Middle frontal gyrus (tissue), 1 donor: ENCODE measurements around the gene ATP13A2.
A peak's percentile ranks its signal among the peaks of the same experiment; 100 is the strongest.
"Not testable (repeated sequence)": the region's sequence is repeated elsewhere in the genome, so short reads cannot be mapped to it uniquely, and the experiment has no call there.

Experiments used
- DNase-seq: peaks from one replicate; pipeline ENCODE4 v3.0.0-alpha.2; 2015; ENCODE audit warnings: low spot score; ENCODE audit errors: extremely low spot score

The ATP13A2 gene

DNA sequence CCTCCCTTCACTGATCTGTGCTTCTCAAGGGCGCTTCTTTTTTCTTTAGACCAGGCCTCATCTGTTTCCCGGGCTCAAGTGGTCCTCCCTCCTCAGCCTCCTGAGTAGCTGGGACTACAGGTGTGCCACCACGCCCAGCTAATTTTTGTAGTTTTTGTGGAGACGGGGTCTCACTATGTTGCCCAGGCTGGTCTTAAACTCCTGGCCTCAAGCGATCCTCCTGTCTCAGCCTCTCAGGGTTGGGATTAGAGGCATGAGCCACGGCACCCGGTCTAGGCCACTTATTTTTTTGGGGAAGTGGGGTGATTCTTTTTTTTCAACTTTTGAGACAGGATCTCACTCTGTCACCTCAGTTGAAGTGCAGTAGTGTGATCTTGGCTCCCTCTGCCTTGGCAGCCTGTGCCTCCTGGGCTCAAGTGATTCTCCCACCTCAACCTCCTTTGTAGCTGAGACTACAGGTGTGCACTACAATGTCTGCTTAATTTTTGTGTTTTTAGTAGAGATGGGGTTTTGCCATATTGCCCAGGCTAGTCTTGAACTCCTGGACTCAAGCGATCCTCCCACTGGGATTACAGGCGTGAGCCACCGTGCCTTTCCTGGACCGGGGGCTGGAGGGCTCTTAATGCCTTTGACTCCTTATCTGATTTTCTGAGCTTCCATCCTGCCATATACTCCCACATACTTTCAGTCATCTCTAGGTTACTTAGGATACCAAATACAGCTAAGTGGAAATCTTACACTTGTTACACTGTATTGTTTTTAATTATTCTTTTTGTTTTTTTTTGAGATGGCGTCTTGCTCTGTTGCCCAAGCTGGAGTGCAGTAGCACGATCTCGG lies 50.2 kb downstream of the ATP13A2 start:
- no peak for DNase-seq

DNA sequence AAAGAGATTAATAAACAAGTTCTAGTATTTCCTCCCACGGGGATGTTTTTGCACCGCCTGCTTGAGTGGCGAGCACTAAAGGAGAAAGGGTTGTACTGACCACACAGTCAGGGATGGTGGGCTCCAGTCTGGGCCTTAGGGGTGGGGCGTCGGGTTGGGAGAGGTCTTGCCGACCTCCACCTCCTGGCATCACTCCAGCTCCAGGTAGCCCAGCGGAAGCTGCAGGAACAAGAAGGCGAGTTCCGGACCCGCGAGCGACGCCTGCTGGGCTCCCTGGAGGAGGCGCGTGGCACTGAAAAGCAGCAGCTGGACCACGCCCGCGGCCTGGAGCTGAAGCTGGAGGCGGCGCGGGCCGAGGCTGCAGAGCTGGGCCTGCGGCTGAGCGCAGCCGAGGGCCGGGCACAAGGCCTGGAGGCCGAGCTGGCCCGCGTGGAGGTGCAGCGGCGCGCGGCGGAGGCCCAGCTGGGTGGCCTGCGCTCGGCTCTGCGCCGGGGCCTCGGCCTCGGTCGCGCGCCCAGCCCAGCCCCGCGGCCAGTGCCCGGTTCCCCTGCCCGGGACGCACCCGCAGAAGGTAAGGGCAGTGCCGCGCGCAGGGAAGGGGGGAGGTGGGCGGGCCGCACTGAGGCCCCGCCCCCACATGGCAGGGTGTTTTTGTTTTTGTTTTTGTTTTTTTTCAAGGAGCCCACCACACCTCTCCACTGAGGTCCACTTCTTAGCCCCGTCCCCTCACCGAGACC lies 51.0 kb downstream of the ATP13A2 start:
- peak; percentile 29 for DNase-seq

DNA sequence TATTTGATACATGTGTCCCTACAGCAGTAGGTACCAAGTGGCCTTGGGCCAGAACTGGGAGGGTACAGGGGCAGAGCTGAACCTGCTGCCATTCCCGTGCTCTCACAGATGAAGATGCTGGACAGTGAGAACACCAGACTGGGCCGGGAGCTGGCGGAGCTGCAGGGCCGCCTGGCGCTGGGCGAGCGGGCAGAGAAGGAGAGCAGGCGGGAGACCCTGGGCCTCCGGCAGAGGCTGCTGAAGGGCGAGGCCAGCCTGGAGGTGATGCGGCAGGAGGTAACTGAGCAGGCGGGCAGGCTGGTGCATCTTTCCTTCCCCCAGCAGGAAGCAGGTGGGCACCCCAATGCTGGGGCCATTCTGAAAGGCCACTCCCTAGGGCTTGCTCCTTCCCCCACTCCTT lies 53.3 kb downstream of the ATP13A2 start:
- DNase-seq = no peak

GRCh38 chr1:16957731-16958130 lies 54.0 kb downstream of the ATP13A2 start:
- DNase-seq = no peak

GRCh38 chr1:16956775-16957174 lies 55.0 kb downstream of the ATP13A2 start:
- no peak for DNase-seq

GRCh38 chr1:16955186-16955585 lies 56.5 kb downstream of the ATP13A2 start:
- no peak for DNase-seq

DNA sequence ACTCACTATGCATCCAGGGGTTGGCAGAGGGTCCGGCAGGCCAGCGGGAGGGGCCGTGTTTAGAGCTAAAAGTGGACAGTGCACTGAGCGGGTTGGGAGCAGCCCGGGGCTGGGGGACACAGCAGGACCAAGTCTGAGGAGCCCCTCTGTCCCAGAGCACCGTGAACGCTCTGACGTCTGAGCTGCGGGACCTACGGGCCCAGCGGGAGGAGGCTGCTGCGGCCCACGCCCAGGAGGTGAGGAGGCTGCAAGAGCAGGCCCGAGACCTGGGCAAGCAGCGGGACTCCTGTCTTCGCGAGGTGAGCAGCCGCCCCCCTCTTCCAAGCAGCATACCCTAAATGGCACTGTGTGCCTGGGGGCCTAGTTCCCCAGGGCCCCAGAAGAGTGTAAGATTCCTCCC lies 57.1 kb downstream of the ATP13A2 start:
- no peak for DNase-seq

DNA sequence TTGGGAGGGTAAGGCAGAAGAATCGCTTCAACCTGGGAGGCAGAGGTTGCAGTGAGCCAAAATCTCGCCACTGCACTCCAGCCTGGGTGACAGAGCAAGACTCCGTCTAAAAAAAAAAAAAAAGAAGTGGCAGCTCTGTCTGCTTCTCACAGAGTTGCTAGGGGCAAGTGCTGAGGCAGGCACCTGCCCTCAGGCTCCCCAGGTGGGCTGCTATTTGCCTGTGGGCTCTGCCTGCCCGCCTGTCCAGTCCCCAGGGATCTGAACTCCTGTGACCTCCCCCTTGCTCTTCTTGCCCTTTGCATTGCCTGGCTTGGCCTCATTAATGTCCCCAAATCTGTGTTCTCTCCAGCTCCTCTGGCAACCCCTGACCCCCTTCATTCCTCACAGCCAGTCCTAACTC lies 59.4 kb downstream of the ATP13A2 start:
- not testable (repeated sequence) for DNase-seq

- not testable (repeated sequence) for DNase-seq
Observed at GRCh38 chr1:16949026-16949425, 62.7 kb downstream of the ATP13A2 start.

- not testable (repeated sequence) for DNase-seq
Observed at GRCh38 chr1:16948282-16948891, 63.3 kb downstream of the ATP13A2 start.

DNA sequence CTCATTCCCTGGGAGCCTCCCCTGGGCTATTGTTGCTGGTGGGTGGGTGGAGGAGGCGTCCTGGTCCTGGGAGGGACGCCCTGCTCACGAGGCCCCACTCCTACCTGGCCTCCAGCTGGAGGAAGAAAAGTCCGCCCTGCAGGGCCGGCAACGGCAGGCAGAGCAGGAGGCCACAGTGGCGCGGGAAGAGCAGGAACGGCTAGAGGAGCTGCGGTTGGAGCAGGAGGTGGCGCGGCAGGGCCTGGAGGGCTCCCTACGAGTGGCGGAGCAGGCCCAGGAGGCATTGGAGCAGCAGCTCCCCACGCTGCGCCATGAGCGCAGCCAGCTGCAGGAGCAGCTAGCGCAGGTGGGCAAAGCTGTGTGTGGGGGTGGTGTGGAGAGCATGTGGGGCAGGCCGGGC lies 65.1 kb downstream of the ATP13A2 start:
- DNase-seq = no peak

- DNase-seq = not testable (repeated sequence)
Observed at GRCh38 chr1:16946185-16946584, 65.5 kb downstream of the ATP13A2 start.

DNA sequence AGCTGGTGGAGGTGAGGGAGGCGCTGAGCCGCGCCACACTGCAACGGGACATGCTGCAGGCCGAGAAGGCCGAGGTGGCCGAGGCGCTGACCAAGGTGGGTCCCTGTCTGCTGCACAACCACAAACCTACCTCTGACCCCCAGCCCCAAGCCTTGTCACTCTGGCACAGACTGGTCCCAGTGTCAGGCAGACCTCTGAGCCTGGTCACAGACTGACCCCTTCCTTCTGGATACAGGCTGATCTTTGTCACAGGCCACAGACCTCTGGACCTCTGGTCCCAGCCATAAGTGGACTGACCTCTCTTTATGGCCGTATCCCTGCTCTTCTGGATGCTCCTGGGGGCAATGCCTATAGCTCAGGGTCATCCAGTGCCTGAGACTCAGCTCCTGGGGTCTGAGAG lies 66.2 kb downstream of the ATP13A2 start:
- DNase-seq = not testable (repeated sequence)

DNA sequence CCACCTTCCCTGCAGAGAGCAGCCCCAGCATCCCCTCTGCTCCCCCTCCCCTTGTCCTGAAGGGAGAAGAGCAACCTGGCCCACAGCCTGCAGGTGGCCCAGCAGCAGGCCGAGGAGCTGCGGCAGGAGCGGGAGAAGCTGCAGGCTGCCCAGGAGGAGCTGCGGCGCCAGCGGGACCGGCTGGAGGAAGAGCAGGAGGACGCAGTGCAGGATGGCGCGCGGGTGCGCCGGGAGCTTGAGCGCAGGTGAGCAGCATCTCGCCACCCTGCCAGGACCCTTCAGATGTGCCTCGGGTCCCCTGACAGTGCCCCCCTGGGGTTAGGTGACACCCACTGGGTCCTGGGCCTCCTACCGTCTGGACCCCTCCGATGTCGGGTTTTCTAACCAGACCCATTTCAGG lies 67.7 kb downstream of the ATP13A2 start:
- DNase-seq = no peak

DNA sequence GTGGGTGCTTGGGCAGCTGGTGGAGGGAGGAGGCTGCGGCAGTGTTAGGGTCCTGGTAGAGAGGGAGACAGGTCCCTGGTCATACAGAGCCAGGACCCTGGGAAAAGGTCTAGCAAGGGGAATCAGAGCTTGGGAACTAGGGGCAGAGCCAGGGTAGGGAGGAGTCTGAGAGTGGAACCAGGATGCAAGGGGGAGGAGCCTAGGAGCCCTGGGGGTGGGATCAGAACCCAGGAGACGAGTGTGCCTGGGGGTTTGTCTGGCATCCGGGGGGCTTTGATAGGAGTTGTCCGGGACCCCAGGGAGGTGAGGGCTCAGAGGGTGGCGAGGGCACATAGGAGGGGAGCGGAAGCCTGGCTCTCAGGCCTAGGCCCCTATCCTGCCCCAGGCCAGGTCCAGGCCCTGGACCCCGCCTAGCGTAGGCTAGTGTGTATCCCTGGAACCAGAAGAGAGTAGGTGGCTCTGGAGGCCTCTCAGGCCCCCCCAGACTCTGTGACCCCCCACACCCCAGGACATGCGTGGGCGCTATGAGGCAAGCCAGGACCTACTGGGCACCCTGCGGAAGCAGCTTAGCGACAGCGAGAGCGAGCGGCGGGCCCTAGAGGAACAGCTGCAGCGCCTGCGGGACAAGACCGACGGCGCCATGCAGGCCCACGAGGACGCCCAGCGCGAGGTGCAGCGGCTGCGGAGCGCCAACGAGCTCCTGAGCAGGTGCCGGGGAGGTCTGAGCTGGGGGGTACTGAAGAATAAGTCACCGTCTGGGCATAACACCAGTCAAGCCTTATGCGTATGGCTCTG lies 72.1 kb downstream of the ATP13A2 start:
- DNase-seq = not testable (repeated sequence)

- no peak for DNase-seq
Observed at GRCh38 chr1:16938351-16939321, 73.1 kb downstream of the ATP13A2 start.

DNA sequence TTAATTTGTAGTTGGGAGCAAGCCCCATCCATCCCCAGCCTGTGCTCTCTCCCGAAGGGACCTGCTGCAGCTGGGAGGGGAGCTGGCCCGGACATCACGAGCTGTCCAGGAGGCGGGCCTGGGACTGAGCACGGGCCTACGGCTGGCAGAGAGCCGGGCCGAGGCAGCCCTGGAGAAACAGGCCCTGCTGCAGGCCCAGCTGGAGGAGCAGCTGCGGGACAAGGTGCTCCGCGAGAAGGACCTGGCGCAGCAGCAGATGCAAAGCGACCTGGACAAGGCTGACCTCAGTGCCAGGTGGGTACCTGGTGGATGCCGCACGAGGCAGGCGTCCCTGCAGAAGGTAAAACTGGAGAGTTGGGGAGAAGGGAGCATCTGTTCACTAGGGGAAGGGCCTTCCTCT lies 75.1 kb downstream of the ATP13A2 start:
- not testable (repeated sequence) for DNase-seq
